NT2/D1 (cell line): ENCODE results near the gene LAMB1.
"Not testable (repeated sequence)": the region's sequence is repeated elsewhere in the genome, so short reads cannot be mapped to it uniquely, and the experiment has no call there.

Experiments used
- DNase-seq: peaks from one replicate; pipeline ENCODE4 v3.0.0-alpha.2; 2011; ENCODE audit warnings: low read depth, low spot score
- H3K27me3 ChIP-seq: 2 replicates; pipeline ENCODE4 v1.6.0; 2011; ENCODE audit warnings: mild to moderate bottlenecking; ENCODE audit not compliant: insufficient read length, insufficient read depth
- H3K36me3 ChIP-seq: 2 replicates; pipeline ENCODE4 v1.6.1; 2011; ENCODE audit warnings: mild to moderate bottlenecking, low read length, mixed read lengths; ENCODE audit not compliant: insufficient read depth, insufficient read length
- H3K4me1 ChIP-seq: 2 replicates; pipeline ENCODE4 v1.5.1; 2011; ENCODE audit not compliant: insufficient read depth, insufficient read length
- H3K4me3 ChIP-seq: 2 replicates; pipeline ENCODE4 v1.5.1; 2011; ENCODE audit warnings: low read depth; ENCODE audit not compliant: insufficient read length
- H3K9ac ChIP-seq: 2 replicates; pipeline ENCODE4 v1.6.0; 2011; ENCODE audit warnings: low read depth; ENCODE audit not compliant: insufficient read length
- H3K9me3 ChIP-seq: 2 replicates; pipeline ENCODE4 v1.5.1; 2011; ENCODE audit warnings: mild to moderate bottlenecking, low read length; ENCODE audit not compliant: insufficient read depth
- SUZ12 ChIP-seq: IDR thresholded peaks from 2 replicates; pipeline ENCODE4 v1.6.1; 2011; ENCODE audit not compliant: insufficient read length, insufficient read depth; ENCODE audit errors: extremely low read depth
- YY1 ChIP-seq: IDR thresholded peaks from 2 replicates; pipeline ENCODE4 v1.6.1; 2011; ENCODE audit not compliant: insufficient read length, insufficient read depth
- ZNF274 ChIP-seq: IDR thresholded peaks from 2 replicates; pipeline ENCODE4 v1.6.1; 2011; ENCODE audit warnings: mild to moderate bottlenecking, low read depth, low read length

Gene LAMB1

DNA sequence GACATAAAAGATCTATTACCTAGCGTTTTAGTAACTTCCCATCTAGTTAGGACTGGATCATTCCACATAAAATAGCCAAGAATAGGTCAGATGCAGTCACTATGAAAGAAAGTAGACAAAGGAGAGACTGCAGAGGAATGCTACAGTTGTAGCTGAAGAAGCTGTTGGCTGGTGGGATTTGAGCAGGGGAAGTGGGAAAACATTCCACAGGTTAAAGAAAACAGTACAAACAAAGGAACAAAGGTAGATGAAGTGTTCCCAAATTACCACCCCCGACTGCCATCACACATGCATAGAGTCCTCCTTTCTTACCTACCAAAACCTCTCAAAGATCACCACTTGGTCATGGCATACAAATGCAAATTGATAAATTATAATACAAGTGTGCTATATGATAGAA lies 70.2 kb downstream of the LAMB1 start:
- no peak for TF ChIP-seq SUZ12
- TF ChIP-seq ZNF274 = no peak
- no peak for TF ChIP-seq YY1
- DNase-seq = peak; percentile 89
- Histone ChIP-seq H3K36me3 (peaks cover 73% of the 10 kb centered on the region), H3K27me3 (no peaks in the 10 kb centered on the region), H3K4me1 (peaks cover 9% of the 10 kb centered on the region), H3K9ac (no peak overlapping the region), H3K9me3 (no peaks in the 10 kb centered on the region), H3K4me3 (no peak overlapping the region)

DNA sequence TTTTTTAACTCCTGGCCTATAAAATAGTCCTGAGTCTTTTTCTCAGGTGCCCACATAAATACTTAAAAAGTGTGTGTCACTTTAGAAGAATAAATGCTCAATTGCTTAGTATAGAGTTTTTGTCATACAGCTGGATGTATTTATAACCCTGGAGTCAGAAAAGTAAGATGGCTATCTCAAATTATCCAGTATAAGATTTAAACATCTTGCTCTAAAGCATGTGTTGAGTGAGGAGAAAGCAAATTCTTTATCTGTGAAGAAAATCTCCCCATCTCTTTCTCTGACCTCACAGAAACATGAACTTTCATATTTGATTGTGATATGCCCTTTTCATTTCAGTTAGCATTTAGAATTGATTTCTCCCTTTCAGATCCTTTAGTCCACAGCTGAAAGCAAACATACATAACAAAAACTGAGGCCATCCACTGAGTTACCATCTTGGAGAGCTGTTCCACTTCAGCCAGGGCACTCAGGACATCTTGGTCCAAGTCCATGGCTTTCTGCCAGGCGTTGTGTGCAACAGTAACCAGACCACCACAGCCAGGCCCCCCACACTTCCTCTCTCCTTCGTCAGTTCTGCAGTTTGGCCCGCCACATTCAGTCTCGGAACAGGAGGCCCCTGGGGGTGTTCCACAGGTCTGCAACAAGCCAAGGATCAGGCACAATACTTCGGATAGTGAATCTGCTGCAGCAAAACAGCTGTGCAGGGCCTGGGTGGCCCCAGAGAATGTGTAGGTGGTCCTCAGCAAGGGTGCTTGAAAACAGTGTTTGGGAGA lies 71.0 kb downstream of the LAMB1 start:
- no peak for TF ChIP-seq YY1
- no peaks in the 10 kb centered on the region for H3K27me3 ChIP-seq
- H3K4me1 ChIP-seq = peaks cover 6% of the 10 kb centered on the region
- no peak overlapping the region for H3K4me3 ChIP-seq
- H3K9ac ChIP-seq = peak overlapping the region; percentile 67
- no peaks in the 10 kb centered on the region for H3K9me3 ChIP-seq
- H3K36me3 ChIP-seq = peaks cover 74% of the 10 kb centered on the region
- no peak for DNase-seq

- Histone ChIP-seq H3K4me1 (no peaks in the 10 kb centered on the region), H3K9ac (no peak overlapping the region), H3K36me3 (peaks cover 80% of the 10 kb centered on the region), H3K4me3 (no peak overlapping the region), H3K27me3 (no peaks in the 10 kb centered on the region), H3K9me3 (no peaks in the 10 kb centered on the region)
- TF ChIP-seq SUZ12 (no peak), ZNF274 (no peak), YY1 (no peak)
- DNase-seq = no peak
These were observed 76.5 kb downstream of the LAMB1 start for GRCh38 chr7:107926481-107926880.

DNA sequence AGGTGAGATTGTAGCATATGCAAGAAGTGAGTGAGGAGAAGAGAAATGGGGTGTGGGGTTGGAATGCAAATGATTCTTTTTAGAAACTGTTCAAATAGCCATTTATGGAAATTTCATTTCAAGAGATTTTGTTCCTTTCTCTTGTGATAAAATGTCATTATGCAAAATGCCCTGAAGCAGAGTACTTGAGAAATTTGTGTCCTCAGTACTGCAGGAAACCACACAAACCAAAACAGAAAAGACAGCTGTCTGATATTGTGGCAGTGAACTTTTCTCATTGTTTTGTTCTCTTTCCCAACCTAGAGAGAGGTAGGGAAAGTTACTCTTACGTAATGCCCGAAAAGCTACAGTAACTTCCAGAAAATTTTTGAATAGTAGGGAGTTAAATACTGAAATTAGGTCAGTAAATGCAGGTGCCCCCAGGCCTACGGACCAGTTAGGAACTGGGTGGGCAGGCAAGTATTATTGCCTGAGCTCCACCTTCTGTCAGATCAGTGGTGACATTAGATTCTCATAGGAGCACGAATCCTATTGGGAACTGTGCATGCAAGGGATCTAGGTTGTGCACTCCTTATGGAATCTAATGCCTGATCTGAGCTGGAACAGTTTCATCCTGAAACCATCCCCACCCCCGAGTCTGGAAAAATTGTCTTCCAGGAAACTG lies 78.0 kb downstream of the LAMB1 start:
- TF ChIP-seq ZNF274 (no peak), YY1 (no peak), SUZ12 (no peak)
- DNase-seq = no peak
- peaks cover 72% of the 10 kb centered on the region for H3K36me3 ChIP-seq
- H3K9ac ChIP-seq = no peak overlapping the region
- H3K4me3 ChIP-seq = no peak overlapping the region
- H3K27me3 ChIP-seq = no peaks in the 10 kb centered on the region
- H3K9me3 ChIP-seq = no peaks in the 10 kb centered on the region
- no peaks in the 10 kb centered on the region for H3K4me1 ChIP-seq

GRCh38 chr7:107922886-107923285 lies 80.1 kb downstream of the LAMB1 start:
- TF ChIP-seq SUZ12 = no peak
- no peak for TF ChIP-seq YY1
- TF ChIP-seq ZNF274 = no peak
- Histone ChIP-seq H3K9ac (no peak overlapping the region), H3K27me3 (no peaks in the 10 kb centered on the region), H3K4me1 (no peaks in the 10 kb centered on the region), H3K9me3 (no peaks in the 10 kb centered on the region), H3K4me3 (no peak overlapping the region), H3K36me3 (peaks cover 72% of the 10 kb centered on the region)
- DNase-seq = no peak

GRCh38 chr7:107921826-107922225 lies 81.1 kb downstream of the LAMB1 start:
- not testable (repeated sequence) for H3K4me3 ChIP-seq, H3K9me3 ChIP-seq, DNase-seq, H3K9ac ChIP-seq, H3K27me3 ChIP-seq, H3K4me1 ChIP-seq
- peaks cover 71% of the 10 kb centered on the region for H3K36me3 ChIP-seq

DNA sequence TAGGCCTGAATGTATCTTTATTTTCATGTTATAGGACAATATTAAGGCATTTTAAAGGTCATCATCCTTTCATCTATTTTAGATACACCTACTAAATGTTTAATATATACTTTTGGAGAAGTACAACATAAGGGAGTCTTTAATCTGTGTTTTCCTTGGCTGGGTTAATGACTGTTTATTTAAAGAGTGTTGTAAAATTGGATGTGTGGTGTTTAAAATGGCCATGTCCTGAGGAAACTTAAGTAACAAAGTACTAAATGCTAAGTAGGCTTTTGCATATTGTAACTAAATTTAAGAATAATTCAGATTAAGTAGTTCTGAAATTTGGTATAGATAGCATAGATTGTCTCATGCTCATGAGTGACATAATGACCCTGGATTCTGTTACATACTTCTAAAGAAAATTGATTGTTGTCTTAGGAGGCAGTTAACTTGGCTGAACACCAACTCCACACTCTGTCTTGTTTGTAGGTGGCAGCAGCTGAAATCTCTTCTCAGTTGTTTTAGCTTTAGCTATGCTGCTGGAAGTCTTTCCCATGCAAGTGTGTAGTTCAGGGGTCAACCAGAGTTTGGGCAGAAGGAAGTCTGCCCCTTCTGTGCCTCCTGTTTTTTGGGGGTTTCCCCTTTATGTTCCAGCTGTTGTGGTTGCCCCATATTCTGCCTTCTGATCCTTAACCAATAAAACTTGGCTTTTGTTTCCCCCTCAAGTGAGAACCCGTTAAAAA lies 82.8 kb downstream of the LAMB1 start:
- Histone ChIP-seq H3K36me3 (peaks cover 60% of the 10 kb centered on the region), H3K9ac (no peak overlapping the region), H3K27me3 (no peaks in the 10 kb centered on the region), H3K4me3 (no peak overlapping the region), H3K9me3 (no peaks in the 10 kb centered on the region), H3K4me1 (no peaks in the 10 kb centered on the region)
- TF ChIP-seq ZNF274 (no peak), SUZ12 (no peak), YY1 (no peak)
- DNase-seq = no peak
